BJ (cell line): ENCODE measurements around the gene CCNK. TPM values are rescaled to one million over a fixed set of nuclear protein-coding genes. Genes with fewer than 3 reads are reported as not detected.

Experiments
- CTCF ChIA-PET: fragments of 350-600 bp; formaldehyde crosslinking; extraction: SDS; loops from one replicate; lab custom pipeline; 2021; ENCODE audit warnings: antibody characterized with exemption, inconsistent platforms; lab: Yijun Ruan, JAX
- POLR2A ChIA-PET: fragments of 300-600 bp; sonication (Branson Sonifier 250); formaldehyde crosslinking; extraction: SDS; loops from one replicate; lab custom pipeline; 2021; ENCODE audit warnings: antibody characterized with exemption; lab: Charles Lee
- DNase-seq: peaks from one replicate; pipeline ENCODE4 v3.0.0-alpha.2; 2011; ENCODE audit warnings: low read depth
- H3K27me3 ChIP-seq: 2 replicates; pipeline ENCODE4 v1.6.0; 2011; ENCODE audit warnings: low read length; ENCODE audit not compliant: control insufficient read depth, insufficient read depth
- H3K36me3 ChIP-seq: 2 replicates; pipeline ENCODE4 v1.5.1; 2011; ENCODE audit warnings: low read length; ENCODE audit not compliant: control insufficient read depth, insufficient read depth
- H3K4me3 ChIP-seq: 2 replicates; pipeline ENCODE4 v1.5.1; 2011; ENCODE audit warnings: low read depth, mild to moderate bottlenecking, control low read depth, low read length
- polyA plus RNA-seq: library from polyadenylated mRNA; depleted of rRNA; stranded (reverse); fragments of >200 nt; gene quantifications from 2 replicates; pipeline ENCODE4 v1.2.3, GENCODE V29; 2011
- TF ChIP-seq, protein P1 (sequence below): IDR thresholded peaks from 2 replicates; pipeline ENCODE4 v1.5.1; 2011; ENCODE audit warnings: low read depth, mild to moderate bottlenecking, control low read depth, inconsistent platforms, low read length, moderate library complexity; ENCODE audit not compliant: insufficient read depth

The CCNK gene
- polyA plus RNA-seq, 1 experiment = 11.0 TPM

DNA sequence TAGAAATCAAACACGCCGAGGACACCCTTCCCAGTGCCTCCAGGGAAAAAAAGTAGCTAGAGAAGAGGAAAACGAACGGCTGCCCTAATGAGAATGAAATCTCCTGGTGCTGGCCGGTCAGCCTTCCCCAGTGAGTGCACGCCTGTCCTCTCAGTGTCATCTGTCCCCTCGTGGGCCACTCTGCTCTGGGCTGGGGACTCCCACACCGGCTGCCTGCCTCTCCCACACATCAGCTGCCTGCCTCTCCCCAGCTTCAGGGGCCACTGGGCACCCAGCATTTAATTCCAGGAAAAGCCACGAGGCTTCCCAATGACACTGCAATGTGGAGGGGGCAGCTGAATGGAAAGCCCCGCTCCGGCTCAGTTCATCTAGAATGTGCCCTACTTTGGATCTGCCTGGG, 63.8 kb downstream of the CCNK start:
- POLR2A ChIA-PET = no interaction called here

DNA sequence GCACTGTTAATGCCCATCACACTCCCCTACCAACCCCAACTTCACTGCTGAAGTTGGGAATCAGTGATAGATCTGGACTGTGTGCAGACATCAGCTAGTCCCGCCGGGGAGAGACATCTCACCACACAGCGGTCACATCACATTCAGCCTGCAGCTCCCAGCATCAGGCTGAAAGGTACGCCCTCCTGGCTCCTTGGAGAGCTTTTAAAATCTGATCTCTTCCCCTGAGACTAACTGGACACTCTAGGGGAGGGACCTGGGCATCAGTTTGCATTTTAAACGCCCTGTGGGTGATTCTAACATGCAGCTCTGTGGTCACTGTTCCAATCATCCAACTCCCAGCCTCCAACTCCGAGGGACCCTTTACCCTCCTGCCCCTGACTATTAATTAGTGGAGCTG, 64.4 kb downstream of the CCNK start:
- DNase-seq = no peak
- ChIA-PET POLR2A (no interaction called here), CTCF (interaction anchor here (0.9 to 1.8 kb wide), 3 partner anchors 8 to 25 kb away, joined by 3 to 5 read pairs (median 4); no protein-coding TSS in a partner anchor)
- Histone ChIP-seq H3K27me3 (no peaks in the 10 kb centered on the region), H3K36me3 (no peaks in the 10 kb centered on the region), H3K4me3 (no peak overlapping the region)
- TF ChIP-seq, protein P1, sequence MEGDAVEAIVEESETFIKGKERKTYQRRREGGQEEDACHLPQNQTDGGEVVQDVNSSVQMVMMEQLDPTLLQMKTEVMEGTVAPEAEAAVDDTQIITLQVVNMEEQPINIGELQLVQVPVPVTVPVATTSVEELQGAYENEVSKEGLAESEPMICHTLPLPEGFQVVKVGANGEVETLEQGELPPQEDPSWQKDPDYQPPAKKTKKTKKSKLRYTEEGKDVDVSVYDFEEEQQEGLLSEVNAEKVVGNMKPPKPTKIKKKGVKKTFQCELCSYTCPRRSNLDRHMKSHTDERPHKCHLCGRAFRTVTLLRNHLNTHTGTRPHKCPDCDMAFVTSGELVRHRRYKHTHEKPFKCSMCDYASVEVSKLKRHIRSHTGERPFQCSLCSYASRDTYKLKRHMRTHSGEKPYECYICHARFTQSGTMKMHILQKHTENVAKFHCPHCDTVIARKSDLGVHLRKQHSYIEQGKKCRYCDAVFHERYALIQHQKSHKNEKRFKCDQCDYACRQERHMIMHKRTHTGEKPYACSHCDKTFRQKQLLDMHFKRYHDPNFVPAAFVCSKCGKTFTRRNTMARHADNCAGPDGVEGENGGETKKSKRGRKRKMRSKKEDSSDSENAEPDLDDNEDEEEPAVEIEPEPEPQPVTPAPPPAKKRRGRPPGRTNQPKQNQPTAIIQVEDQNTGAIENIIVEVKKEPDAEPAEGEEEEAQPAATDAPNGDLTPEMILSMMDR = no peak

More for the DNA sequence above, 63.8 kb downstream of the CCNK start:
- CTCF ChIA-PET = interaction anchor here (0.9 to 1.6 kb wide), 2 partner anchors 13 to 26 kb away, joined by 3 to 4 read pairs; no protein-coding TSS in a partner anchor
- H3K4me3 ChIP-seq = no peak overlapping the region
- H3K36me3 ChIP-seq = no peaks in the 10 kb centered on the region
- no peak for DNase-seq
- no peaks in the 10 kb centered on the region for H3K27me3 ChIP-seq
- TF ChIP-seq, protein P1 = no peak

DNA sequence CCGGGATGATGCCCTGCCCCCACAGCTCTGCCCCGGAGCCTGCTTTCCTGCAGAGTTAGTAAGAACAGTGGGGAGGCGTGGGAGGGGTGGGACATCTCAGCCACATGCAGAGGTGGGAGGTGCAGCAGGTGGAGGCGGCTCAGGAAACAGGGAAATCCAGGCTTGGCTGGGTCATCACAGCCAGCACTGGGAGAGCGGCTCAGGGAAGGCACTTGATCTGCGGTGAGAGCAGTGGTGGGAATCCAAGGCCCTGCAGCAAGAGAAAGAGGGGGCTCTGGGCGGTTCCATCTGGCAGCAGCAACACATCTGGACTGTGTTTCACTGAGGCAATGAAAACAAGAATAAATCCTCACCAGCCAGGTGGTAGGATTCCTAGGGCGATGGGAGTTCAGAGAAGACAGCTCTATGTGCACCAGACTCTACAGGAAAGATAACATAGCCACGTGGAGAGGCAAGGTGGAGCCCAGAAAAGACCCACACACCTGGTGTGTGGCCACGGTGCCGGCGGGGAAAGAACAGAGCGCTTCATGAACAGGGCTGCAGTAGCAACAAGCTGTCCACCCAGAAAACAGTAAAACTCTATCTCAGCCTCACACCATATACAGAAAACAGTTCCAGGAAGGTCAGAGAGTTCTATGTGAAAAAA, 65.1 kb downstream of the CCNK start:
- Histone ChIP-seq H3K4me3 (no peak overlapping the region), H3K27me3 (no peaks in the 10 kb centered on the region), H3K36me3 (no peaks in the 10 kb centered on the region)
- CTCF ChIA-PET = interaction anchor here (1.6 to 1.8 kb wide), 2 partner anchors 9 to 11 kb away, joined by 4 to 5 read pairs; no protein-coding TSS in a partner anchor
- POLR2A ChIA-PET = no interaction called here
- TF ChIP-seq, protein P1 = no peak
- no peak for DNase-seq

DNA sequence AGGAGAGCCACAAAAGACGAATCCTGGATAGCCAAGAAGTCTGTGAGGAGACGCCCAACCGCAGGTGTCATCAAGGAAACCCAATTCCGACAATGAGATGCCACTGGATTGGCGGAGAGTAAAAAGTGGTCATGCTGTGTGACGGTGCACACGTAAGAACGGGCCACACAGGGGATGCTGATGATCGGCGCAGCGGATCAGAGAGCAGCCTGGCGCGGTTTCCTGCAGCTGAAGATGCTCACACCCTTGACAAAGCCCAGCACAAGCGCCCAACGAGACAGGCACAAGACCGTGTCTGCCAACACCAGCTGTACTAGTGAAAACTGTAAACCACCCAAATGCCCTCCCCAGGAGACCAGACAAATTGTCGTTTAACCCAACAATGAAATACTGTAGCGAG, 67.0 kb downstream of the CCNK start:
- no peaks in the 10 kb centered on the region for H3K36me3 ChIP-seq
- POLR2A ChIA-PET = no interaction called here
- H3K27me3 ChIP-seq = no peaks in the 10 kb centered on the region
- CTCF ChIA-PET = interaction anchor here (1.1 kb wide), 1 partner anchor 14 kb away, joined by 3 read pairs; no protein-coding TSS in a partner anchor
- H3K4me3 ChIP-seq = no peak overlapping the region
- TF ChIP-seq, protein P1 = no peak
- DNase-seq = no peak

DNA sequence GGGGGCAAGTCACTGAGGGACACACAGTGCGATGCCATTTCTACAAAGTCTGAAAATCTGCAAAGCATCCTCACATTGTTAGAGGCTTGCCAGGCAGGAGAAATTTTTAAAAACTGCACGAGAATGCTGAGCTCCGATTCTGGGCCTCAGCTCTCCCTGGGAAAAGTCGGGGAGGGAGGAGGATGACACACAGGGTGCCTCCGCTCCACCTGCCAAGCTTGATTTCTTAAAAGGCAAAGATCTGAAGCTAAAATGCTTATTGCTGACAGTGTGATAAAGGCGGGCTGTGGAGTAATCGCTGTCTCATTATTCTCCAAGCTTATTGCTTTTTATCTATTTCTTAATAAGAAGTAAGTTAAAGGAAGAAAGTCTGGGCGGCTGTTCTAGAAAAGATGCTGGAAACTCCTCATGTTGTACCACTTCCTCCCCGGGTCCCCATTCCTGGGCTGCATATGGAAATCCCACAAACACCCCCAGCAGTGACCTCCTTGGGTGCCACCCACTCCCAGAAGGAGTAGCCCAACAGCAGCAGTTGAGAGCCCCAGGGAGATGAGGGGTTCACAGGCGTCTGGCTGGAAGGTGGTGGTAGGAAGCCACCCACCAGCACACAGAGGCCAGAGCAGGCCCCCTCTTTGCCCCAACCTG, 67.8 kb downstream of the CCNK start:
- ChIA-PET CTCF (interaction anchor here (1.0 to 1.1 kb wide), 2 partner anchors 14 to 31 kb away, joined by 3 read pairs; no protein-coding TSS in a partner anchor), POLR2A (no interaction called here)
- Histone ChIP-seq H3K4me3 (no peak overlapping the region), H3K36me3 (no peaks in the 10 kb centered on the region), H3K27me3 (no peaks in the 10 kb centered on the region)
- TF ChIP-seq, protein P1 = no peak
- no peak for DNase-seq
